HG03039 (cell line): Measurements from ENCODE around the gene ALOX12.

Experiments used
- ATAC-seq: cut with Tn5 transposase; IDR thresholded peaks from one replicate; pipeline ENCODE4 v1.9.1; 2021; ENCODE audit warnings: mild to moderate bottlenecking, moderate library complexity; ENCODE audit not compliant: unreplicated experiment

ALOX12 gene

GRCh38 chr17:7001318-7001961 lies 5.6 kb downstream of the ALOX12 start:
- no peak for ATAC-seq

GRCh38 chr17:7002288-7003047 lies 6.6 kb downstream of the ALOX12 start:
- ATAC-seq, result no peak

- no peak for ATAC-seq
Measured at GRCh38 chr17:7003745-7004144, 7.9 kb downstream of the ALOX12 start.

- peak; percentile 53 for ATAC-seq
Measured at GRCh38 chr17:7004398-7005253, 8.8 kb downstream of the ALOX12 start.

- no peak for ATAC-seq
Measured at GRCh38 chr17:7005716-7006115, 9.9 kb downstream of the ALOX12 start.

- no peak for ATAC-seq
Measured at GRCh38 chr17:7007143-7007542, 11.3 kb downstream of the ALOX12 start.

GRCh38 chr17:7010523-7010922 lies 14.7 kb downstream of the ALOX12 start:
- no peak for ATAC-seq

- ATAC-seq, result no peak
Measured at GRCh38 chr17:7011415-7011814, 15.6 kb downstream of the ALOX12 start.

GRCh38 chr17:7011942-7012254 lies 16.0 kb downstream of the ALOX12 start:
- ATAC-seq, result no peak

GRCh38 chr17:7014261-7014994 lies 18.6 kb downstream of the ALOX12 start:
- peak; percentile 65 for ATAC-seq

GRCh38 chr17:7014995-7015958 lies 19.4 kb downstream of the ALOX12 start:
- ATAC-seq, result peak; percentile 14

- ATAC-seq, result no peak
Measured at GRCh38 chr17:7016418-7016817, 20.6 kb downstream of the ALOX12 start.

GRCh38 chr17:7016886-7017826 lies 21.3 kb downstream of the ALOX12 start:
- ATAC-seq, result no peak

- no peak for ATAC-seq
Measured at GRCh38 chr17:7017827-7018200, 22.0 kb downstream of the ALOX12 start.

GRCh38 chr17:7018331-7018964 lies 22.6 kb downstream of the ALOX12 start:
- ATAC-seq, result no peak

GRCh38 chr17:7019367-7019766 lies 23.5 kb downstream of the ALOX12 start:
- ATAC-seq, result no peak

GRCh38 chr17:7019839-7020519 lies 24.1 kb downstream of the ALOX12 start:
- no peak for ATAC-seq
